Hematopoietic multipotent progenitor cell (in vitro differentiated cells): ENCODE data around the gene PREP. TPM values are rescaled to one million over a fixed set of nuclear protein-coding genes. Genes with fewer than 3 reads are reported as not detected.
"Not testable (repeated sequence)": the region's sequence is repeated elsewhere in the genome, so short reads cannot be mapped to it uniquely, and the experiment has no call there.

Experiments
- DNase-seq, 3 donors: peaks; one replicate each; pipeline ENCODE4 v3.0.0-alpha.2; 2011 to 2015; ENCODE audit warnings: low read depth in 2 of 3, low spot score in 2 of 3
- total RNA-seq: library from RNA; depleted of rRNA; stranded (reverse); fragments of >200 nt; gene quantifications from one replicate; pipeline ENCODE4 v1.2.3, GENCODE V29; 2012

The PREP gene
- total RNA-seq = 14.8 TPM

DNA sequence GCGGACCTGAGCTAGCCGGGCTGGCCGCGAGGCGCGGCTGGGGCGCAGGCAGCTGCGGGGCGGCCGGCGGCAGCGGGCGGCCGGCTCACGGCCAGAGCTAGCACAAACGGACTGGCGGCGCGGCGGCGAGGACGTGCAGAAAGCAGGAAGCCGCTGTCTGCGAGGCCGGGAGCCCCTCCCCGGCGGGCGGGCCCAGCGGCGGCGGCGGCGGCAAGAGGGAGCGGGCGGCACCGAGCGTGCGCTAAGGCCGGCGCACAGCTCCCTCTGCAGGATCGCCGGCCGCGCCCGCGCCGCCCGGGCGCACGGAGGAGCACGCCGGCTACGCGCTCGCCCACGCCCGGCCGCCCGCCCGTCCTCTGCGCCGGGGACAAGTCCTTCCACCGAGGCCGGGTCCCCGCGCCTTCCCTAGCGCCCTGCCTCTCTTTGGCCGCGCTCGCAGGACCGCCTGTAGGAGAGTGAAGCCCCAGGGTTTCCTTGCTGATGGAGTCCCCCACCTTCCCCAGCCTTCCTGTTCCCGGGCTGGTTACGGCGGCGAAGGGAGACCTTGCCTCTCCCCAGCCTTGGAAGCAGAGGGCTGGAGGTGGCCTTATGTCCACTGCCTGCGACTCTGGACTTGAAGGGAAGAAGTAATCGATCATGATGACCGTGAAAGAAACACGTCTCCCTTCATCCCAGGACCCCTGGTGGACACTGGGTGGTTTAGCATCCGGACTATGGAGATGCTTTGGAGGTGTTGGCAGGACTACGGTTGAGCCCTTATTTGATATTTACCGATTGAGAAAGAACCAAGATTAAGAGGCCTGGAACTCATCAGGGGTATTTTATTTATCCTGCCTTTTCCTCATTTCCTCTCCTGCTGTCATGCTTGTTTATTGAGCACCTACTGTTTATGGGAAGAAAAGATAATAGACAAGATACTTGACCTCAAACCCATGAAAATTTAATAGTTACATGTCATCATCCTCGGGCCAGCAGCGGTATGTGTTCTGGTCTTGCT, at the start of gene PREP:
Gene PREP, minus strand, starts transcription at position 144 of the 997 bp plus-strand sequence. CDS start 191 bp downstream, outside the sequence.
- DNase-seq = peak; percentile 62 to 85 (median 83)

- no peak for DNase-seq
Observed at GRCh38 chr6:105452376-105452775, 49.5 kb upstream of the PREP start.

DNA sequence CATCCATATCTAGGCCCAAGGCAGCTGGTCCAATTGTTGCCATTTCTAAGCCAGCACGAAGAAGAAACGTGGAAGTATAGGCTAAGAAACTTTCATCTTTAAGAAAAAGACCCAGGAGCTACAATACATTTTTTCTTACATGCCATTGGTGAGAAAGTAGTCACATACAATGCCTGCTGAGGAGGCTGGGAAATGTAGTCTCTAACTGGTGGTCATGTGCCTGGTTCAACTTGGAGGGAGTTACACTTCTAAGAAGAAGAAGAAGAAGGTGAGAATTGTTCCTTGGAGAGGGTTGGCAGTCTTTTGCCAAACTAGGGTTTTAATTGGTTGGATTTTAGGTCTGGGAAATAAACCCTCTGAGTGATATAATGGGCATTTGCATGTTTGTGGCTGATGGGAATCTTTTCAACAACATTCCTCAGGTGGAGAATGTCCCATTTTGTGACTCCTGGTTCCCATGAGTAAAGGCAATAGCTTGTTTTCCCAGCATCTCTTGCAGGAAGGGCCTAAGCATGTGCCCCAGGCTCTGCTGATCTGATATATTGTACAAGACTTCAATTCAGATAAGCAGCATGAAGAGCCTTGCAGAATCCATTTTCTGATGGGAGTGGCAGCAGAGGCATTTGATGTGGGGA, 47.0 kb upstream of the PREP start:
- DNase-seq = no peak

GRCh38 chr6:105445481-105445880, 42.6 kb upstream of the PREP start:
- DNase-seq = no peak

DNA sequence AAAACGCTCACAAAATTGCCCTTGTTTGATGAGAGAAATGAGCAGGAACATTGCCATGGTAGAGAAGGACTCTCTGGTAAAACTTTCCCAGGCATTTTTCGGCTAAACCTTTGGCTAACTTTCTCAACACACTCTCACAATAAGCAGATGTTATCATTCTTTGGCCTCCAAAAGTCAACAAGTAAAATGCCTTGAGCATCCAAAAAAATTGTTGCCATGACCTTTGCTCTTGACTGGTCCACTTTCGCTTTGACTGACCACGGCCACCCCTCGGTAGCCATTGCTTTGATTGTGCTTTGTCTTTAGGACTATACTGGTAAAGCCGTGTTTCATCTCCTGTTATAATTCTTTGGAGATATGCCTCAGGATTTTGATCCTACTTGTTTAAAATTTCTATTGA, 41.1 kb upstream of the PREP start:
- DNase-seq = no peak

DNA sequence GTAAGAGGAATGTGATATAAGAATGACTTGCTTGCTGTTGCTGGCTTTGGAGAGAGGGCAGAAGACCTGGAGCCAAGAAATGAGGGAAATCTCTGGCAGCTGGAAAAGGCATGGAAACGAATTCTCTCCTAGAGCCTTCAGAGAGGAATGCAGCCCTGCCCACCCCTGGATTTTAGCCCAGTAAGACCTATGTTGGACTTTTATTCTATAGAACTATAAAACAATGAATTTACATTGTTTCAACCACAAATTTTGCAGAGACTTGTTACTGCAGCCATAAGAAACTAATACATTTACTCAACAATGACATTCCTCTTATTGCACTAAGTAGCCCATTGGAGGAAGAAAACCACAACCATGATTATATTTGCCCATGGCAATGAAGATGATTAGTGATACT, 39.5 kb upstream of the PREP start:
- no peak for DNase-seq

DNA sequence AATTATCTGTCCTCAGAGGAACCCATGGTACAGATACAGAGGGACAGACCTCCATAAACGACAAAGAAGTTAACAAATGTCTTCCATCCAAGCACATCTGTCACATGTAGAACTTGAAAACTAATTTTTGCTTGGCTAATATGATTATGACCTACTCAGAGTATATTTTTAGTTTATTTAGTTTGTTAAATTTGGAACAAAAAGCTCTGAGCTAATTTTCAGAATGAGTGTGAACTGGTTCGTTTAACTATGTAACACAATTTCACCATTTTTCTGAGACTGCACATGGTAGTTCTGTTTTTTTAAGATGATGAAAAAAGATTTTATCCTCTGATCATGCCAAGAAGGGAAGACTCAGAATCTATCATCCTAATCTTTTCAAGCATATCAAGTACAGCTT, 34.4 kb upstream of the PREP start:
- DNase-seq = no peak

GRCh38 chr6:105433723-105434122, 30.8 kb upstream of the PREP start:
- DNase-seq = no peak

- DNase-seq = no peak
Observed at GRCh38 chr6:105432797-105433196, 29.9 kb upstream of the PREP start.

- DNase-seq = peak in 2 of 3 donors; percentile 39 to 77
Observed at GRCh38 chr6:105431226-105431625, 28.3 kb upstream of the PREP start.

- no peak for DNase-seq
Observed at GRCh38 chr6:105430685-105431084, 27.8 kb upstream of the PREP start.

DNA sequence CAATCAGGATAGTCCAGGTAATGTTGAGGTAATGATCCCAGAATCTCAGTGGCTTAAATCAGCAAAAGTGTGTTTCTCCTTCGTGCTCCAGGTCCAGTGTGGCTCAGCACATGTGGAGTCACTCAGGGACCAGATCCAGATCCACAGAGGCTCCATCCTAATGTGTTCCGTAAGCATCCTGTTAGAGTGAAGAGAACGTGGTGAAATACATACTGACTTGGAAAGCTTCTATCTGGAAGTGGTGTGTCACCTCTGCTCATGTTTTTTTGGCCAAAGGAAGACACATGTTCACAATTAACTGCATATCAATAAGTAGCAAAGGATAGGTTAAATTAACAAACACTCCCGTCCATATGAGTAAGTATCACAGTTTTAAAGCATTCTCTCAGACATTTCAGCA, 26.8 kb upstream of the PREP start:
- DNase-seq = no peak

GRCh38 chr6:105428342-105428957, 25.6 kb upstream of the PREP start:
- no peak for DNase-seq

DNA sequence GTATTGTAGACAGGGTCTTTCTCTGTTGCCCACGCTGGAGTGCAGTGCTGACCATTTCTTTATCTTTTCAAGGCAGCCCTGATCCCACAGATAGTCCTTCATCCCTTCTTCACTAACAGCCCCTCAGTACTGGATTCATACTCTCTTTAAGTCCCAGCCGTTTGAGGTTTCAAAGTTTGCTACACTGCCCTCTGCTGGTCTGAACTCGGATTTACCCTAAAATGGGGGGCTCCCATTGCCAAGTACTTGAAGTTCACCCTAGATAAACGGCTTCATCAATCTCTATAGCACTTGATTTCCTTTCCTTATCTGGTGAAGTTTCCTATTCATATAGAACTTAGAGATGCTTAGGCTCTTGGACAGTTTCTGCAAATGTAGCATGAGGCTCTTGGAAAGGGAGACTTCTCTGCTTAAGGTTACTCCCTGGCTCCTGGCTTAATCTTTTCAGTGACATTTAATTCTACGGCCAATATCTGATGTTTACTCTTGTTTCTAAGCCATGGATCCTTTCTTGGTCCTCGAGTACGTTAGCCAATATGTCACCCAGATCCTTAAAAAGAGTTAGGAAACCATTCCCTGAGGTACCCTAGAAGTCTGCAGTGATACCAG, 21.4 kb upstream of the PREP start:
- peak; percentile 38 to 85 (median 47) for DNase-seq

- DNase-seq = not testable (repeated sequence)
Observed at GRCh38 chr6:105416971-105417370, 14.1 kb upstream of the PREP start.

GRCh38 chr6:105409734-105410133, 6.9 kb upstream of the PREP start:
- DNase-seq = no peak

DNA sequence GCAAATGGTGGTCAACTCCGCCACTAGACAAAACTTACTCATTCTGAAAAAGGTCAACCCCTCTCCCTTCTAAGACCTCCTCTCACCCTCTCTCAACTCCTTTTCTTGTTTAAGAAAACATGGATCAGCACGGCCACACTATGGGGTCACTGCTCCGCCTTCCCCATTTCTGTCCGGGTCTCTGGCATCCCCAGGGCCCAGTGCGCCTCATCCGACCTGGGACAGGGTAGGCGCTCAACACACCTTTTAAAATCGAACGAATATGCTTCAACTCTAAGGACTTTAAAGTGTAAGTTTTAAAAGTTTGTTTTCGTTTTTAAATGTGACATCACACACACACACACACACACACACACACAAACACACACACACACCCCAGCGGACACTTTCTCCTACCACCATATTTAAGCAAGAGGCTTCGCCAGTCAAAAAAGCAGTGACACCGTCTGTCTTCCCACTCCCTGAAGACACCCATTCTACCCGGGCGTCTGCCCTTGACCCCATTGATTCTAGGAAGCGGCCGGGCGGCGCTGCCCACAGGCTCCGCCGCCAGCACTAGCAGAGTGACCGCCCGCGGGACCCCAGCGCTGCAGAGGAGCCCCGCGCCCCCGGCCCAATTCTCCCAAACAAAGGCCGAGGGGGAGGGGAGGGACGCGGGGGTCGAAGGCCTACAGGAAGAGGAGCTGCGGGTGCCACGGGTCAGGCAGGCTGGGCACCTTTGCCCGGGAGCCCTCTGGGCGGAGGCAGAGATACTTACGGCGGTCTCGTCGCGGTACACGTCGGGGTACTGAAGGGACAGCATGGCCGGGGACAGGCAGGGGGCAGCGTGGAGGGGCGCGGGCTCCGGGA, 568 bp downstream of the PREP start:
- DNase-seq = peak in 2 of 3 donors; percentile 39 to 62

GRCh38 chr6:105401247-105402089, 1.4 kb downstream of the PREP start:
- DNase-seq = no peak

DNA sequence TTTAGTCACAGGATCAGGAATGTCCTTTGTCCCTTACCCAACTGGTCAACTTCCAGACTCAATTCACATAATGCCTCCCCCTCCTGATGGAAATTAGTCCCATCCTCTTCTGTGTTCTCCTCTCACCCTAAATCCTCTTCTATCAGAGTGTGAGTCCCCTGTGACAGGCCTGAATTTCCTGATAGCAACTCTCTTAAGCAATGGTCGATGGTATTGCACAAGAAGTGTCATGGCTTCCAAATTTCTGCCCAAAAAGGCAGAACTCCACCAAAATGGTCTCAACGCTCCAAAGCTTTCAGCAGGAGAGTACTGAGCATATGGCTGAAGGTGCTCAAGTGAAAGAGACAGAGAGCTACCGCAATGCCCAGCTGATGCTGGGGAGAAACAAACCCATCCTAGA, 2.4 kb downstream of the PREP start:
- DNase-seq = no peak
